Stimulated activated CD8-positive, alpha-beta memory T cell treated with anti-CD3 and anti-CD28 coated beads, Interleukin-4, amount 100 ng/mL, for 1 hour (primary cell): ENCODE results near the gene SPOCK1.

Experiments used
- DNase-seq, 2 donors: peaks; one replicate each; pipeline ENCODE4 v3.0.0-alpha.2; 2020; ENCODE audit warnings: low read depth in 2 of 2, low spot score in 1 of 2

Gene SPOCK1

GRCh38 chr5:137035480-137035878, 463.6 kb downstream of the SPOCK1 start:
- DNase-seq: no peak

- DNase-seq: no peak
These were observed 464.2 kb downstream of the SPOCK1 start for GRCh38 chr5:137034764-137035479.

GRCh38 chr5:137034213-137034612, 464.9 kb downstream of the SPOCK1 start:
- no peak for DNase-seq

GRCh38 chr5:137032929-137033328, 466.2 kb downstream of the SPOCK1 start:
- no peak for DNase-seq

- DNase-seq: no peak
These were observed 471.4 kb downstream of the SPOCK1 start for GRCh38 chr5:137027758-137028157.

- no peak for DNase-seq
These were observed 472.8 kb downstream of the SPOCK1 start for GRCh38 chr5:137026296-137026695.

GRCh38 chr5:137024044-137024443, 475.1 kb downstream of the SPOCK1 start:
- no peak for DNase-seq

GRCh38 chr5:137023371-137023770, 475.8 kb downstream of the SPOCK1 start:
- DNase-seq: no peak

- DNase-seq: no peak
These were observed 476.4 kb downstream of the SPOCK1 start for GRCh38 chr5:137022725-137023124.

GRCh38 chr5:137022043-137022442, 477.1 kb downstream of the SPOCK1 start:
- no peak for DNase-seq

GRCh38 chr5:137019229-137019628, 479.9 kb downstream of the SPOCK1 start:
- no peak for DNase-seq

- no peak for DNase-seq
These were observed 482.3 kb downstream of the SPOCK1 start for GRCh38 chr5:137016783-137017324.

- DNase-seq: no peak
These were observed 483.5 kb downstream of the SPOCK1 start for GRCh38 chr5:137015540-137016116.

- DNase-seq: no peak
These were observed 484.4 kb downstream of the SPOCK1 start for GRCh38 chr5:137014731-137015130.

- DNase-seq: no peak
These were observed 488.9 kb downstream of the SPOCK1 start for GRCh38 chr5:137010226-137010625.

- DNase-seq: no peak
These were observed 494.8 kb downstream of the SPOCK1 start for GRCh38 chr5:137004279-137004678.

GRCh38 chr5:137001026-137001569, 498.0 kb downstream of the SPOCK1 start:
- DNase-seq: no peak

- no peak for DNase-seq
These were observed 499.3 kb downstream of the SPOCK1 start for GRCh38 chr5:136999787-137000186.

- no peak for DNase-seq
These were observed 500.2 kb downstream of the SPOCK1 start for GRCh38 chr5:136998854-136999357.

- DNase-seq: no peak
These were observed 505.0 kb downstream of the SPOCK1 start for GRCh38 chr5:136994154-136994553.

GRCh38 chr5:136992796-136993489, 506.2 kb downstream of the SPOCK1 start:
- no peak for DNase-seq
